ENCODE measurements around the gene HMG20B. TPM values are rescaled to one million over a fixed set of nuclear protein-coding genes. Genes with fewer than 3 reads are reported as not detected.

HMG20B gene
- polyA plus RNA-seq, 1 of the 3 experiments (the other 2 are of a cell fraction) = 92.0 TPM

DNA sequence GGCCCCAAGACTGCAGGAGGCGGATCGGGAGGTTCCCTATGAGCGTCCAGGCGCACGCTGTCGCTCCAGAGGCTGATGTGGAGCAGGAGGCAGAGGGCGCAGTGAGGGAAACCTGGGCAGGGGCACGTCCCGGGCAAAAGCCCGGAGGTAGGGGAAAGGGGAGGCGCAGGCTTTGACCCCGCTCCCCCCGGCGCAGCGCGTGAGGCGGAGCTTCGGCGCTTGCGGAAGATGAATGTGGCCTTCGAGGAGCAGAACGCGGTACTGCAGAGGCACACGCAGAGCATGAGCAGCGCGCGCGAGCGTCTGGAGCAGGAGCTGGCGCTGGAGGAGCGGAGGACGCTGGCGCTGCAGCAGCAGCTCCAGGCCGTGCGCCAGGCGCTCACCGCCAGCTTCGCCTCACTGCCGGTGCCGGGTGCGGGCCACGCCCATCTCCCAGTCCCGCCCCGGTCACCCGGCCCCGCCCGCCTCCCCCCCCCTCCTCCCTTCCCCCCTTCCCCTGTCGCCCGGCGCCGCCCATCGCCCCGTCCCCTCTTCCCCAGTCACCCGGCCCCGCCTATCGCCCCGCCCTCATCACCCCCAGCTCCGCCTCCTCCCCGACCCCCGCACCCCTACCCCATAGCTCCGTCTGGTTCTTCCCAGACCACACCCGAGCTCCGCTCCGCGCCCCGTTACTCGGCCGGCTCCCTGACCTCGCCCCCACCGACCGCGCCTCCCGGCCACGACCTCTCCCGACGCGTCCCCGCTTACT lies 4.1 kb downstream of the HMG20B start:
- peaks cover 4% of the 10 kb centered on the region; the same call in 1 of the 2 replicates for H4K20me1 ChIP-seq (ENCODE audit: insufficient read depth)
- no peaks in the 10 kb centered on the region for H3K9me3 ChIP-seq
- H2AFZ ChIP-seq (ENCODE audit: low read depth) = no peak overlapping the region
- peaks cover 9% of the 10 kb centered on the region for H3K79me2 ChIP-seq (ENCODE audit: insufficient read depth)
- TF ChIP-seq NRF1 (IDR thresholded peaks at IDR 0.05; ENCODE audit: low read depth, low read length) (no peak), GABPA (IDR thresholded peaks at IDR 0.05; ENCODE audit: low read depth) (no peak), TEAD4 (IDR thresholded peaks at IDR 0.05; ENCODE audit: borderline replicate concordance, insufficient read depth) (no peak), TCF12 (IDR thresholded peaks at IDR 0.05) (no peak), CHD2 (IDR thresholded peaks at IDR 0.05; ENCODE audit: low read length, partially characterized antibody) (no peak)
- TF ChIP-seq, protein P1, sequence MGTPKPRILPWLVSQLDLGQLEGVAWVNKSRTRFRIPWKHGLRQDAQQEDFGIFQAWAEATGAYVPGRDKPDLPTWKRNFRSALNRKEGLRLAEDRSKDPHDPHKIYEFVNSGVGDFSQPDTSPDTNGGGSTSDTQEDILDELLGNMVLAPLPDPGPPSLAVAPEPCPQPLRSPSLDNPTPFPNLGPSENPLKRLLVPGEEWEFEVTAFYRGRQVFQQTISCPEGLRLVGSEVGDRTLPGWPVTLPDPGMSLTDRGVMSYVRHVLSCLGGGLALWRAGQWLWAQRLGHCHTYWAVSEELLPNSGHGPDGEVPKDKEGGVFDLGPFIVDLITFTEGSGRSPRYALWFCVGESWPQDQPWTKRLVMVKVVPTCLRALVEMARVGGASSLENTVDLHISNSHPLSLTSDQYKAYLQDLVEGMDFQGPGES (IDR thresholded peaks at IDR 0.05; ENCODE audit: low read depth, low read length) = no peak
- H3K27me3 ChIP-seq (ENCODE audit: insufficient read depth) = no peaks in the 10 kb centered on the region
- no peak overlapping the region for H3K4me3 ChIP-seq (ENCODE audit: low read depth in 2 of 2, low read length in 1 of 2)
- peaks cover 31% of the 10 kb centered on the region for H3F3A ChIP-seq (replicated peaks; ENCODE audit: insufficient read depth)
- H3K36me3 ChIP-seq (replicated peaks in 1 of 2; ENCODE audit: control insufficient read depth in 1 of 2, insufficient read depth in 2 of 2, low read length in 1 of 2) = peaks cover 6 to 13% of the 10 kb centered on the region in 2 experiments
- 90% methylated on average over 78 of the region's 78 CpGs for WGBS (ENCODE audit: low lambda C conversion rate)
- ChIA-PET POLR2A (no interaction called here), CTCF (interaction anchor here (1.3 to 5.8 kb wide), 2 partner anchors 9 to 32 kb away, joined by 4 to 38 read pairs; partner anchors contain the start of gene GIPC3)
- no peaks in the 10 kb centered on the region for H3K9me2 ChIP-seq
- no peak overlapping the region for H3K4me2 ChIP-seq
- peak; percentile 78 for DNase-seq
- H3K27ac ChIP-seq (ENCODE audit: low read depth in 2 of 2, low read length in 1 of 2) = no peak overlapping the region
- H3K9ac ChIP-seq = no peak overlapping the region
- H3K4me1 ChIP-seq (ENCODE audit: control insufficient read depth in 1 of 2, insufficient read depth in 2 of 2, low read depth in 1 of 2, low read length in 1 of 2) = peaks cover 5 to 7% of the 10 kb centered on the region in 2 experiments; a peak in 2 of 4 replicates

DNA sequence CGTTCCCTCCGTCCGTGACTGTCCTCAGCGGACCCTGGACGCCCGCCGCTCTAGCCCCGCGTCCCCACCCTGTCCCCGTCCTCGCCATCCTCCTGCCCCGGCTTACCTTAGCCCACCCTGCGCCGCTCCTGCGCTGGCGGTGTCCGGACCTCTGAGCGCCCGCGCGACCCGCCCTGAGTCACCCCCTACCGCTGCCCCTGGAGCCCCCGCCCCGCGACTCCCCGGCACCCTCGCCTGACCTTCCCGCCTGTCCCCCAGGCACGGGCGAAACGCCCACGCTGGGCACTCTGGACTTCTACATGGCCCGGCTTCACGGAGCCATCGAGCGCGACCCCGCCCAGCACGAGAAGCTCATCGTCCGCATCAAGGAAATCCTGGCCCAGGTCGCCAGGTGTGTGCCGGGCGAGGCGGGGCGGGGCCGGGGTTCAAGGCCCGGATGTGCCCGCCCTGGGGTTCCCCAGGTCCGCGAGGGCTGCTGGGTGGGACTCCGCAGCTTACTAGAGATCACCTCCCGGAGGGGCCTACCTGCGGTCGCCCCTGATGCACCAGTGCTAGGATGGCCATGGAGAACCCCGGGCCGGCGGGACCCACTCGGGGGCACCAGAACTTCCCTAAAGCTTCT lies 5.1 kb downstream of the HMG20B start:
- Histone ChIP-seq H3F3A (replicated peaks; ENCODE audit: insufficient read depth) (peaks cover 31% of the 10 kb centered on the region), H3K4me2 (no peak overlapping the region), H3K36me3 (replicated peaks in 1 of 2; ENCODE audit: control insufficient read depth in 1 of 2, insufficient read depth in 2 of 2, low read length in 1 of 2) (peaks cover 6 to 13% of the 10 kb centered on the region in 2 experiments), H3K27me3 (ENCODE audit: insufficient read depth) (no peaks in the 10 kb centered on the region), H4K20me1 (ENCODE audit: insufficient read depth) (peaks cover 4% of the 10 kb centered on the region; the same call in 1 of the 2 replicates), H3K79me2 (ENCODE audit: insufficient read depth) (peaks cover 9% of the 10 kb centered on the region), H3K4me1 (ENCODE audit: control insufficient read depth in 1 of 2, insufficient read depth in 2 of 2, low read depth in 1 of 2, low read length in 1 of 2) (peaks cover 2 to 7% of the 10 kb centered on the region in 2 experiments; a peak in 2 of 4 replicates), H2AFZ (ENCODE audit: low read depth) (no peak overlapping the region), H3K27ac (ENCODE audit: low read depth in 2 of 2, low read length in 1 of 2) (no peak overlapping the region), H3K9ac (no peak overlapping the region), H3K9me2 (no peaks in the 10 kb centered on the region), H3K4me3 (ENCODE audit: low read depth in 2 of 2, low read length in 1 of 2) (no peak overlapping the region), H3K9me3 (no peaks in the 10 kb centered on the region)
- peak; percentile 25 for DNase-seq
- ChIA-PET POLR2A (interaction anchor here (0.7 kb wide), 1 partner anchor 17 kb away, joined by 3 read pairs; no protein-coding TSS in a partner anchor), CTCF (interaction anchor here (1.0 to 5.8 kb wide), 3 partner anchors 8 to 41 kb away, joined by 3 to 38 read pairs (median 4); partner anchors contain the start of gene GIPC3)
- TF ChIP-seq RCOR1 (IDR thresholded peaks at IDR 0.05; ENCODE audit: low read length) (no peak), SIN3A (IDR thresholded peaks at IDR 0.05; ENCODE audit: borderline replicate concordance, low read depth, low read length) (no peak), RAD21 (IDR thresholded peaks at IDR 0.05; ENCODE audit: low read length) (no peak), FOSL2 (IDR thresholded peaks at IDR 0.05; ENCODE audit: borderline replicate concordance, low read depth) (no peak), GABPA (IDR thresholded peaks at IDR 0.05; ENCODE audit: low read depth) (no peak), RXRA (IDR thresholded peaks at IDR 0.05; ENCODE audit: borderline replicate concordance, low read depth) (no peak), MEF2A (IDR thresholded peaks at IDR 0.05; ENCODE audit: borderline replicate concordance, low read depth) (no peak), EP300 (IDR thresholded peaks at IDR 0.05; ENCODE audit: borderline replicate concordance in 1 of 2, low read depth in 1 of 2, low read length in 1 of 2) (no peak), MXI1 (IDR thresholded peaks at IDR 0.05; ENCODE audit: low read depth, low read length) (no peak), YY1 (IDR thresholded peaks at IDR 0.05; ENCODE audit: low read depth) (no peak), CTCF (IDR thresholded peaks at IDR 0.05) (no peak), NRF1 (IDR thresholded peaks at IDR 0.05; ENCODE audit: low read depth, low read length) (no peak)
- TF ChIP-seq, protein P2, sequence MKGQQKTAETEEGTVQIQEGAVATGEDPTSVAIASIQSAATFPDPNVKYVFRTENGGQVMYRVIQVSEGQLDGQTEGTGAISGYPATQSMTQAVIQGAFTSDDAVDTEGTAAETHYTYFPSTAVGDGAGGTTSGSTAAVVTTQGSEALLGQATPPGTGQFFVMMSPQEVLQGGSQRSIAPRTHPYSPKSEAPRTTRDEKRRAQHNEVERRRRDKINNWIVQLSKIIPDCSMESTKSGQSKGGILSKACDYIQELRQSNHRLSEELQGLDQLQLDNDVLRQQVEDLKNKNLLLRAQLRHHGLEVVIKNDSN (IDR thresholded peaks at IDR 0.05; ENCODE audit: borderline replicate concordance, low read depth) = no peak
- 99% methylated on average over 46 of the region's 60 CpGs for WGBS (ENCODE audit: low lambda C conversion rate)
